WTC11 (cell line): ENCODE data around the gene CMTM2.
"Not testable (repeated sequence)": the region's sequence is repeated elsewhere in the genome, so short reads cannot be mapped to it uniquely, and the experiment has no call there.

Experiments used
- CREB1 ChIP-seq: sonication (generic); formaldehyde crosslinking; IDR thresholded peaks from 2 replicates; pipeline ENCODE4 v1.8.0; 2023; ENCODE audit warnings: mild to moderate bottlenecking, missing genetic modification reagents
- CTCF ChIP-seq: fragments of 200-600 bp; IDR thresholded peaks from 2 replicates; pipeline ENCODE4 v1.8.0; 2022; ENCODE audit warnings: antibody characterized with exemption
- E2F1 ChIP-seq: sonication (generic); formaldehyde crosslinking; IDR thresholded peaks from 2 replicates; pipeline ENCODE4 v1.8.0; 2022; ENCODE audit warnings: mild to moderate bottlenecking, missing genetic modification reagents
- ELF4 ChIP-seq: sonication (generic); formaldehyde crosslinking; IDR thresholded peaks from 2 replicates; pipeline ENCODE4 v1.8.1; 2022; ENCODE audit warnings: low read depth, mild to moderate bottlenecking, moderate library complexity, missing genetic modification reagents
- NR2C2 ChIP-seq: sonication (generic); formaldehyde crosslinking; IDR thresholded peaks from 2 replicates; pipeline ENCODE4 v1.8.0; 2022; ENCODE audit warnings: mild to moderate bottlenecking, missing genetic modification reagents
- TCF7 ChIP-seq: sonication (generic); formaldehyde crosslinking; IDR thresholded peaks from 2 replicates; pipeline ENCODE4 v1.8.0; 2022; ENCODE audit warnings: mild to moderate bottlenecking, low read depth, missing genetic modification reagents, moderate library complexity
- USF2 ChIP-seq: sonication (generic); formaldehyde crosslinking; IDR thresholded peaks from 2 replicates; pipeline ENCODE4 v1.8.1; 2023; ENCODE audit warnings: mild to moderate bottlenecking, missing genetic modification reagents, moderate library complexity
- ZNF121 ChIP-seq: sonication (generic); formaldehyde crosslinking; IDR thresholded peaks from 2 replicates; pipeline ENCODE4 v1.8.0; 2023; ENCODE audit warnings: missing genetic modification reagents

GRCh38 chr16:66567270-66567669, 12.0 kb upstream of the CMTM2 start:
- TF ChIP-seq TCF7 (CRISPR knock-in tag); CTCF; ELF4 (CRISPR knock-in tag); NR2C2 (CRISPR knock-in tag); CREB1 (CRISPR knock-in tag); ZNF121 (CRISPR knock-in tag); E2F1 (CRISPR knock-in tag); USF2: not testable (repeated sequence)
